Measurements from ENCODE around the gene NTNG1.

Gene NTNG1

DNA sequence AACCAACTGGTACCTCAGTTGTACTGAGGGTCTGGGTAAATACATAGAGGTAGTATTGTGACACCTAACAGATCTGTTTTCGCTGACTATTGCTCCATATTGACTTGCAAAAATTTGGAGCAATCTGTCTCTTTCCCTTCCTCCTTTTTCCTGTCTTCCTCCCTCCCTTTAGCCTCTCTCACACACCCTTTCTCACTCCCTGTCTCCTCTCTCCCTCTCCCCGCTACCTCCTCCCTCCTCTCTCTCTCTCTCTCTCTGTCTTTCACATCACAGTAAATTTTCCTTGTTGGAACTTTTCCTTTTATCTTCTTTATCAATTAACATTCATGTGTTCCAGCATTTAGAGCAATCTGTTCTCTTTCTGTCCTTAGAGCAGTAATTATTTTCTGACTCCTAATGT is 278.2 kb downstream of the NTNG1 start:
- no peak for DNase-seq

DNA sequence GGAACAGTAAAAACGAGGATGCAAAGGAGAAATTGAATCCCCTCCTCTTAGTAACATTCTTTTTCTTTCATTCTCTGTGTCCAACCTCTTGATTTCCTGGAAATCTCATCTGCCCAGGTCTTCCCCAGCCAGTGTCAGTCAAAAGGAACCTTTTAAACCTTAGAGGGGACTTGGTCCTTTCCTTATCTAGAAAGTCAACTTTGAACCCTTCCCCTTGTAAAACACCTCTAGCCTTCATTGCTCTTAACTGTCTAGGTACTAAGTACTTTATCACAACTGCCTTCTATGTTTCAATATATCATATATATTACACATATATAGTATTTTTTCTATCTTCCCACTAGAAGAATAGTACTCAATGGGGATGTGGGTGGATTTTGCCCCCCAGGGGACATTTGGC is 282.1 kb downstream of the NTNG1 start:
- DNase-seq = no peak

DNA sequence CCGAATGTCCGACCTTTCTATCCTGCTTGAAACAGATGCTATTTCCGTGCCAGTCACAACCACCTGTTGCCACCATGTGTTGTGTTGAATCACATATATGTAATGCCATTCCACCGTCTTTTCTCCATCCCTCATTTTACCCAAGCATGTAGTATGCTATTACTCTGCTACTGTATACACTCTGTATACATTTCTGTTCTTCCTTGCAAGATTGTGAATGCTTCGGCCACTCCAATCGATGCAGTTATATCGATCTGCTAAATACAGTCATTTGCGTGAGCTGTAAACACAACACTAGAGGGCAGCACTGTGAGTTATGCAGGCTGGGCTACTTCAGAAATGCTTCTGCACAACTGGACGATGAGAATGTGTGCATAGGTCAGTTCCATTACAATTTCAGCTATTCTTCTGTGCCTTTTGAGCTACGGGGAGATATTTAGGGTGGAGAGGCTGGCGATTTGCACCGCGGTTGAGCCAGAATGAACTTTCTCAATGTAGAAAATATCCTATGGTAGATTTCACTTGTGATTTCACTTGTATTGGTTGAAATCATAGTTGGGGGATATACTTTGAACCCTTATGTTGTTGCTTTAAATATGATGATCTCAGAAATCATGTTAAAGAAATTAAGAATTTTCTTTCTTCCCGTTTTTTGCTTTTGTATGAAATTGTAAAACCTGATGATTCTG is 289.8 kb downstream of the NTNG1 start:
- no peak for DNase-seq

DNA sequence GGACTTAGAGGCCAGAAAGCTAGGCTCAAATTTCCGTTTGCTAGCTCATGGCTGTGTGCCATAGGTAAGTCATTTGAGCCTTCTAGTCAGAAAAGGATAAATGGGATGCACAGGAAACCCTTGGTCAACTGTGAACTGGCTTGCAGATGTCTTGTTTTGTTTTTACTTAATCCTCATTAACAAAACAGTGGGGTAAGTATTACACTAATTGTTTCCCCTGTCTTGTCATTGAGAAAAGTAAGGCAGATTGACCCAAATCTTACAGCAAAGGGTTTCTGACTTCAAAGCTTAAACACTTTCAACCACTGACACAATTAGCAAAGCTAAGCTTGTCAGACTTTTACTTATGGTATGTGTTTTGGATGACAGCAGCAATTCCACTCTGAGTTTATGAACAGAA is 291.3 kb downstream of the NTNG1 start:
- DNase-seq = no peak

DNA sequence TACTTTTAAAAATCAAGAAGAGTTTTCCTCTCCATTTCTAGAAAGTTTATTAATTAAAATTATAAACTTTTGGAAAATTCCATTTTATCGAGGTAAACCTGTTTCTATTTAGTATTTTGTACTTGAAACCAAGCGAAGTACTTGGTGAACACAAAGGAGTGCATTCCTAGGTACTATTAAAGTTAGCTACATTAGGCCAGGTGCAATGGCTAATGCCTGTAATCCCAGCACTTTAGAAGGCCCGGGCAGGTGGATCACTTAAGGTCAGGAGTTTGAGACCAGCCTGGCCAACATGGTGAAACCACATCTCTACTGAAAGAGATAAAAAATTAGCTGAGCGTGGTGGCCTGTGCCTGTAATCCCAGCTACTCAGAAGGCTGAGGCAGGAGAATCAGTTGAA is 292.2 kb downstream of the NTNG1 start:
- DNase-seq = no peak

DNA sequence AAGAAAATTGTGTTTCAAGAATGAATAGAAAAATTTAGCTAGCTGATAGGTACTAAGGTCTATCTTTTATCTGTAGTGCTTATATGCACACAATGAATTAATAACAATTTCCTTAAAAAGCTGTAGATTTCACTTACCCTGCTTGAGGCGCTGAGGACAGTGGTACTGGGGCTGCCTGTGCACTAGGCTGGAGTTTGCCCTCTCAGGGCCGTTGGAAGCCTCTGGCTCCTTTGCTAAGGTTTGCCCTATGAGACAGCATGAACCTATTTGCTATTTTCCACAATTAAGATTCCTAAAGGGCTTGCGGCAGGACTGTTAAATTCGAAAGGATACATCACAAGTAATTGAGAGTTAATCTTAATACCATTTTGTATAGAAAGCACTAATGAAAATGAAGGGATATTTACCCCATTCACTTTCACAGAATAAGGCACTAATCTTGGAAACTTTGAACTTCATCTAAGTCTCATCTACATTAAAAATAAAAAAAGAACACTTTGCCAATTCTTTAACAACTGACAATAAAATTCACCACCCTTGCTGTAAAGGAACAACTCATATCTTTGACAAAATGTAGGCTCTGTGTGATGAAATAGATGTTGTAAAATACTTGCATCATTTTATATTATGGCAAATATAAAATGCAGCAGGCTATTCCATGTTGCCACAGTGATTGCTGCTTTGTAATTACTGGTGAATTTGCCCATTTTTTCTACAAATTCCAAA is 293.0 kb downstream of the NTNG1 start:
- DNase-seq = no peak

DNA sequence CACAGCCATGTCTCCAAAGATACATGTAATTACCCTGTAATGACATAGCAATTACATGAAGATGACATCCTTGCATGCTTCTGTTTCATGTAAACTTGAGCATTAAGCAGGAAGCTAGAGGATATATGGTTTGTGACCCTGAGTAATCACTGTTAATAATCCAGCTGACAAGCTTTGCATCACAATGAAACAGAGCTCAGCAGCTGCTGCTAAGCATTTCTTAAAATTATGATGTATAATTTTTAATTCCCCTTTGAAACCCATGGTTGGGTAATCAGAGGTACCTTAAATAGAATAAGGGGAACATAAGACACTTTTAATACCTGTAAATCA is 293.5 kb downstream of the NTNG1 start:
- DNase-seq = no peak

DNA sequence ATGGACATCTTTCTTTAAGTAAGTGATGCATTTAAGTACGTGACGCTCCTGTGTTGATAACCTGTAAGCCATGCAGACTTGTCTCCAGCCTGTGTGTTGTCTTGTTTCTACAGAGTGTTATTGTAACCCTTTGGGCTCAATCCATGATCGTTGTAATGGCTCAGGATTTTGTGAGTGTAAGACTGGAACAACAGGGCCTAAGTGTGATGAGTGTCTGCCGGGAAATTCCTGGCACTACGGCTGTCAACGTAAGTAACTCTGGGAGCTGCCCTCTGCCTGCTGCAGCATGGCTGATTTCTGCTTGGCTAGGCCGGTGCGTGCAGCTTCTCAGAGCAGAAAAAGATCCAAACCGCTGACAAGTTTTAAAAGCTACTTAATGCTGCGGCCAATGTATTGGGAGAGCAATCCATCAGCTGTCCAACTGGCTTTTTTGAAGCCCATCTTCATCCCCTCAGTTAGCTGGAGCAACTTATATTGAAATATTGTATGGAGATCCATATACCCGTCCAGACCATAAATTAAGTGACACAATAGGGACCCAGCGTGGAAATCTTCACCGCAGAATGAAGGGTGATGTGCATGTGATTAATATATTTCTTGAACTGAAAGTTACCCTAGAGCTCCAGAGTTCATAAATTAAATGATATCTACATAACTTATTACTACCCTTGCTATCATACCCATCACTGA is 295.9 kb downstream of the NTNG1 start:
- no peak for DNase-seq

DNA sequence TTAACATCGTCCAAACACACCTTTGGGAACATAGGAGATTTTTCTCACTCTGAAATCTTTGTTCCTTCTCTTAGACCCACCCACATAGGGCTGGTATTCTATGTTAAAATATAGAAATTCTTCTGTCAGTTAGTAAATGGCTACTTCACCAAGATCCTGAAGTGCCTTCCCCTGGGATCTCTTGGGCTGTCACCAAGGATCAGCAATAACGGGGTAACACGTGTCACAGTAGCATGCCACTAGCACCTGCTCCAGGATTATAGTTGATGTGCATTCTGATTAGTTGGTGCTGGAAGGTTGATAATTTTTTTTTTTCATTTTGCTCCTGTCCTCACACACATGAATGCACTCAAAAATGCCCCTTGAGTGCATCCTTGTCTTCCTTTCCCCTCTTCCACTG is 298.7 kb downstream of the NTNG1 start:
- no peak for DNase-seq

DNA sequence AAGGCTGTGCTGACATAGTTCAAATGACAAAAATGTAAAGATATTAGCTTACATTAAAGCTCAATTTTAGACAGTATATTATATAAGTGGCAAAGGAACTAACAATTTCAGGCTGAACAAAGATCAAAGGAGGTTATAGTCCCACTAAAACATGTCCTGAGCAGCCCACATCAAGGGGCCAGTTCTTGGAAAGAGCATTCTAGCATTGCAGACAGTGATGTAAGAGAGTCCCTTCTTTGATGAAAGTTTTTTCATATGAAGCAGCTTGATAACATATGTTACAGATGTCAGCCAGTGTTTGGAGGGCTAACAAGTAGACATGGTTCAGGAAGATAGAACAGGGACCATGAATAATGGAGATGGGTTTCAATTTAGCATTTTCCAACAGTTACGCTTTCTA is 301.7 kb downstream of the NTNG1 start:
- DNase-seq = no peak

DNA sequence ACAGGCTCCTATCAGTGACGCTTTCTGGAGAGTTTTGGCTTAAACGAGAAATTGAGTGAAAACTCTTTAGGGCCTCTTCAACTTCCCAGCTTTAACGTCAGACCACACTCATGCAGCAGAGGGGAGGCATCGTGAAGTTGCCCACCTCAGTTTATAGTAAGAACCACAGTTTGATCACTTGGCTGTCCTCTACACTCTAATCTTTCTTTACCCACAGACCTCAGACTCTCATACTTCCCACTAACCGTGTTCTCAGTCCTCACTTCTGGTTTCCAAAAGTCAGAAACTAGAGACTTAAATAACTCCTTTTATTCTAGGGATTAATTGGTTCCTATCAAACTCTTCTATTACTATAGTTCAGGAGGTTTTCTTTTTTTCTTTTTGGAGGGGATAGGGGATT is 302.2 kb downstream of the NTNG1 start:
- no peak for DNase-seq

DNA sequence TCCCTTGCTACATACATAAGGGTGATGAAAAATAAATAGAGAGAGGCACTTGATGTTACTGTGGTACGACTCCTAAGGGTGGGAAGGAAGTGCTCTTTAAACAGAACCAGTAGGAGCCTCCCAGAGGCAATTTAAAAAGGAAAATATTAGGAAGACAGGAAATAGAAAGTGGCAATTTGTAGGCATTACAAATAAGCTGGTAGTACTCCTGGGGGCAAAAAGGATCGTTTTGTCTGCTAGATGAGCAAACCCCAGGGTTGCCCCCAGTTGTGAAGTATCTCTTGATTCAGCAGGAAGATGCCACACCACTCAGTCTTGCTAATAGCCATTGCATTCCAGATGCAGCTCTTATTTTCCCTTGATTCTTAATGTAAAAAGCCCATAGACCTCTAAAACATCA is 303.0 kb downstream of the NTNG1 start:
- DNase-seq = no peak

DNA sequence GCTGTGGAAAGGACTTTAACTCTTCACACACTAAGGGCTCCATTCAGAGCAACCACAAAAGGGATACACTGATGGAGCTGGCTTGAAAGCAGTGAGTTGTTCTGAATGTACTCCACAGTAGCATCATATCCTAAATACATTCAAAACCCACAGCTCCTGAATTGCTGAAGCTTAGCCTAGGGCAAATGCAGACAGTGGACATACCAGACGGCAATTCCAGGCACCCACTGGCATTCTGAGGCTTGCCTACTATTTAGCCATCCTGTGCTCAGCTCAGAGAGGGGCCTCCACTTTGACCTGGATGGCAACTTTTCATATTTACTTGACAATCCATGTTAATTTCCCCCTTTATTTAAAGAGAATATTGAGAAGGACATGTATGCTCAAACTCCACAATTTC is 303.5 kb downstream of the NTNG1 start:
- DNase-seq = no peak

DNA sequence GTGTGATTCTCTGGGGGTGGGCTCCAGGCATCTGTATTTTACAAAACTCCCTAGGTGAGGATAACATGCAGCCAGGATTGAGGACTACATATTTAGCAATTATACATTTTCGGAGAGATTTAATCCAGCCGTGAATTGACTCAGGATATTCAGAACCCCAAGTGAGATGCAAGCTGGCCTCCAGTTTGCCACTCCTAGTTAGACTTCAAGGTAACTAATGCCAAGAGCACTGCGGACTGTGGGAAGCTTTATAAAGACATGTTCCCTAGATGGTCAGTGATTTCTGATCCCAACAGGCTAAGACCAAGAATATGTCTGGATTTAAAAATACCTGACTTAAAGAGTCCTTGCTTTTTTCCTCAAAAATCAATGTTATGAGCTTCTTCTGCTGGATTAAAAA is 308.5 kb downstream of the NTNG1 start:
- DNase-seq = no peak

DNA sequence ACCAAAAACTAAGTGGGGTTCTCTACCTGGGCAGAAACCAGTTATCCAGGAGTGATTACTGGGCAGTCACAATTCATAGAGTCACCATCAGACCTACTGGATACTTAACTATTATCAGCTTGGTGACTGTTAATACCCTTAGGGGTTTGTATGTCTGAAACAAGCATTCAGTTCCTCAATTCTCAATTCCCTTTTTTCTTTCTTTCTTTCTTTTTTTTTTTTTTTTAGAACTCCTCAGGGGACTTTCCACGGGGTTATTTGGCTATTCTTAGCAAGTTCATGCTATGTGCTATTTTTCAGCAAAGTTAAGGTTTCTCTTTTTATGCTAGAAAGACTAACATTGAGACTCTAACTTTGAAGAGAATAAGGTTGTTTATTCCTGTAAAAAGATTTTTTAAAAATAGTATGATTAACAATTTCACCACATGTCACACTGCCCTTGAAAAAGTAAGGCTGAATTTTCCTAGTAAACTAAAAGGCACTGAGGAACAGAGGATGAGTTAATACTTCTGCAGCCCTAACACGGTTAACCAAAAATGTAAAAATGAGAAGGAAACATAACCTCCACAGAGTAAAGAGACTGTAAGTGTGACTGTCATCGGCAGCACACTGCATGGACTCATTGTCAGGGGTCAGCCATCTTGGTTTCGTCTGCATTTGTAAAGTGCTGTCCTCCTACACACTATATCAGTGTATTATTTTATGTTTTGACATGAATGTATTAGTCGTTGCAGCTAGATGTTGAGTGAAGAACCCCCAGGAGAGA is 310.2 kb downstream of the NTNG1 start:
- DNase-seq = no peak

DNA sequence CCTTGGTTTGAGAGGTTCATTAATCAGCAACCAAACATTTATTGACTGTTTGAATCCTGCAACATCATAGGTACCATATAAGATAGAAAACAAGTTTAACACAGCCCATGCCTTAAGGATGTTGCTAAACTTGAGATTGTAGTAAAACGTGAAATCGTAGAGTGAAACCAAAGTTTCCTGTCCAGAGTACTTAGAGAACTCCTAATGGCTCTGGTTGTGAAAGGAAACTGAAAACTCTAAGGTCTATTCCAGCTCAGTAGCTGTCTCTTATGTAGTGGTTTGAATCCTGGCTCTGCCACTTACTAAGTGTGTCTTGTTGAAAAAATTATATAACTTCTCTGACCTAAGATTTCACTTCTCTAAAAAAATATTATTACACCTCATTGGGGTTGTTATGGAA is 310.9 kb downstream of the NTNG1 start:
- no peak for DNase-seq

DNA sequence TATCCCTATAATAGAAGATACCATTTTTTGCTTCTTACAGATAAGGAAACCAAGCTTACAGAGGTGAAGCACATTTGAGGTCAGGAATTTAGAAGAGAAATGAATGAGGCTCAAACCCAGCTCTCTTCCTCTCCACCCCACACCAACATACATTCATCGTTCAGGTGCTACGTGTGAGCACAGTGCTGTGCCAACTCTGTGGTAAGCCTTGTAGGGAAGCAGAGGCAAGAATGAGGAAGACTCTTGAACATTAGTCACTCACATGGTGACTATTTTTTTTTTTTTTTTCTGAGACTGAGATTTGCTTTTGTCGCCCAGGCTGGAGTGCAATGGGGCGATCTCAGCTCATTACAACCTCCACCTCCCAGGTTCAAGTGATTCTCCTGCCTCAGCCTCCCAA is 314.0 kb downstream of the NTNG1 start:
- DNase-seq = no peak

DNA sequence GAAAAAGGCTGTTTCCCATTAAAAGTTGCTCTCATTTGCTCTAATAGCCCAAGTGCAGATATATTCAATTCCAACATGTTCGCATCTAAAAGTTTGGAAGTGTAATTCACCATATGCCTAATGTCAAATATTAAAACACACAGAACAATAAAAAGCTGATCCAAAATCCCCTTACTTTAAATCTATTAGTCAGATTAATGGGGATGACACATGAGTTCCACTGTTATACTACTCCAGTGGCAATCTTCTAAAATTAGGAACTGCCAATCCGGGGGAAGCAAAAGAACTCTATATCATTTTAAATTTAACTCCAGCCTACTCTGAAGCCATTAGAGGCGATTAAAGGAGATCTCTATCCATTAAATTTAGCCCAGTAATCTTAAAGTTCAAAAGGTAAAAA is 317.1 kb downstream of the NTNG1 start:
- DNase-seq = no peak

DNA sequence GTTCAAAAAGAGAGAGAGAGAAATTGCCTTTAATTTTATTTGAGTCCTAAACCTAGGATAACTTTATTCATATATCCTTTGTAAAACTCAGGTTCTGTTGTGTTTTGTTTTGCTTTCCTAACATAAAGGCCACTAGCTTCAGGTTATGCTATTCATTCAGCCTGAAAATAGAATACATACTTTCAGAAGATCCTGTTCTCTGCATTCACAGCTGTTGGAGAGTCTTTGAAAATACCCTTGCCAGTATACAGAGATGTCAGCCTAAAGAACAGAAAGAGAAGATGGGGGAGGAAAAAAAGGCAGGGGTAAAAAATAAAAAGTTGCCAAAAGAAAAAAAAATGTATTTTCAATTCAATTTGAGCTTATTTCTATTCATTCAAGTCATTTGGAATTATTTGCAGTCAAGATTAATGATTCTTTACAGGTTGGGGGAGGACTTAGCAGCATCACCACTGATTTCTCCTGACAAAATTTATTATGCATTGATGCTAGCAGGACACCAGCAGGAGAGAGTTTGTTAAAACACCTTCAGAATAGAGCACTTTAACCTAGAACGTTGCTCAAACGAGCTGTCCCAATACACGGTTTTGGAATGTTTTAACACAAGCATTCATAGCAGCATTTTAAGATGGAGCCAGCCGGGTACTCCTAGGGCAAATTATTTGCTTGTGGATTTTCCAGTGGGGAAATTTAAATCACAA is 318.5 kb downstream of the NTNG1 start:
- DNase-seq = no peak

DNA sequence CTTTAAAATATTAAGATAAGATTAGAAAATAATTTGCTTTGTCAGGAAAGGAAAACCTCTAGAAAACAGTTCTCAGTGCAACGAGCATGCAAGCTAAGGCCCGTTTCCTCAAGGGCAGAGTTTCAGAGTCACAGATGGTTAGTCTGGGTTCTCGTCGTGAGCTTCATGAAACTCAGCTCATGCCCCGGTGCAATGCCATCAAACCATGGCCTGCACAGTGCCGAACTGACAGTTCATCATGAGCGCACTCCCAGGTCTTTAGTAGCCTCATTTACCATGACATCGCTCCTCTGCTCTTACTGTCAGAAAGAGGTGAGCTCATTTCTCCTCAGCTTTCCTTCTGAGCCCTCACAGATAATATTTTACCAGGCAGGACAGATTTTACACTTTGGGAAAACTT is 319.2 kb downstream of the NTNG1 start:
- DNase-seq = no peak

DNA sequence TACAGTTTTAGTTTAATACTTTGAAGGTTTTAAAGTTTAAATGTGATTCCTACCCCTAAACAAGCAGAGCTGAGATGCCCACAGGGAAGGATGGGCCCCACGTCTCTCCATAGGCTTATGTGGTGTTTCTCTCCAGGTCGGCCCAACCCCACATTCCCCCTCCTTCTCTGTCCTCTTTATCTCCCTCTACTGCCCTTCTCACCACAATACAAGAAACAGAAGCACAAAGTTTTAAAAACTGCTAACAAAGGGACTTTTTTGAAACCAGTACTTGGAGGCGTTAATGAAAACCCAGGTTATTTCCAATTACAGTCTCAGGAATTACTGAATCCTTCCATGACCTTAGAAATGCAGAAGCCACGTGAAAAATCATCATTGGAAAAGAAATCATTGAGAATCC is 324.0 kb downstream of the NTNG1 start:
- no peak for DNase-seq

DNA sequence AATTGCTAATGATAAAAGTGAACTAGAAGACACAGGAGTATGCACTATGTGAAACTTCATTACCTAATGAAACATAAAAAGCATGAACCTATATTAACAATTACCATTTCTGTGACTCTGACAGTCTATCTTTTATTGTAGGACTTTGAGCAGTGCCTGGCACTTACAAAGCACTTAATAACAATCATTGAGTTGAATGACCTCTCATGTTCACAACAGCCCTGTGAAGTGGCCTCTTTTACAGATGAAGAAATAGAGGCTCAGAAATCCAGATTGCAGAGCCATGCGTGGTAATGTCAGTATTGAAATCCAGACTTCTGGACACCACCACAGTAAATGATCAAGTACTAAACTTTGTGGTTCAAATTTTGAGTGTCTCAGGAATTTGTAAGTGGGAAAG is 326.4 kb downstream of the NTNG1 start:
- DNase-seq = no peak

DNA sequence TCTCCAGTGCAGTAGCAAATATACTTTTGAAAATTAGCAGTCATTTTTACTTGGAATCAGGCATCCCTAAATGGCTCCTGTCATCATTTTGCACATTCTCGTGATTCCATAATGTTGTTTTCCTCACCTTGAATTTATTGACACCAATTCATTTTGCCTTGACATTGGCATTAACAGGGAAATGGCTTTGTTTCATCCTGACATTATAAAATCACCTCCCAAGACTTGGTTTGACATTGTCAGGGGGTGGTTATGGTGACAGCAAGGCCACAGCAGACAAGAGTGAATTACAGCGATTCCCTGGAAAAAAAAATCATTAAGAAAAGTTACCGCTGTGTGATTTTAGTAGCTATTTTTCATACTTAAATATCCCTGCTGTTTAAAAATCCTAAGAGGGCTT is 327.0 kb downstream of the NTNG1 start:
- no peak for DNase-seq

Data from activated CD4-positive, CD25-positive, alpha-beta regulatory T cell (primary cell).